Omental fat pad (tissue), 4 donors: ENCODE measurements around the gene ATP5ME. TPM values are rescaled to one million over a fixed set of nuclear protein-coding genes. Genes with fewer than 3 reads are reported as not detected.
"Not testable (repeated sequence)": the region's sequence is repeated elsewhere in the genome, so short reads cannot be mapped to it uniquely, and the experiment has no call there.

Source experiments
- ATAC-seq: fragments of 150-250 bp; one replicate; pipeline ENCODE4 v1.9.1; 2016; ENCODE audit warnings: mild to moderate bottlenecking, moderate library complexity; ENCODE audit not compliant: low FRiP score
- DNase-seq: peaks from one replicate; pipeline ENCODE4 v3.0.0-alpha.2; 2019; ENCODE audit warnings: low spot score
- CTCF ChIP-seq, 3 donors: fragments of 450-650 bp; IDR thresholded peaks; one replicate each; pipeline ENCODE4 v1.5.1; 2016 to 2017; ENCODE audit warnings: antibody characterized with exemption in 3 of 3, mild to moderate bottlenecking in 3 of 3, moderate library complexity in 2 of 3
- total RNA-seq, 4 donors: library from RNA; depleted of rRNA; stranded (reverse); fragments of >200 nt; gene quantifications; one replicate each; pipeline ENCODE4 v1.1.0, GENCODE V29; 2016

ATP5ME gene
- total RNA-seq, 4 donors from 2014 or later, result 54.3 to 147 (median 107) TPM

- no peak for DNase-seq
- no peak for ATAC-seq
- TF ChIP-seq CTCF (IDR thresholded peaks at IDR 0.05), result no peak
These were observed 3.6 kb upstream of the ATP5ME start for GRCh38 chr4:677431-678293.

- no peak for TF ChIP-seq CTCF (IDR thresholded peaks at IDR 0.05)
- ATAC-seq (no peak), DNase-seq (no peak)
These were observed 2.8 kb upstream of the ATP5ME start for GRCh38 chr4:676871-677235.

GRCh38 chr4:675980-676870 is 2.1 kb upstream of the ATP5ME start:
- no peak for TF ChIP-seq CTCF (IDR thresholded peaks at IDR 0.05)
- ATAC-seq (no peak), DNase-seq (no peak)

GRCh38 chr4:675036-675882 is 1.2 kb upstream of the ATP5ME start:
- no peak for ATAC-seq
- TF ChIP-seq CTCF (IDR thresholded peaks at IDR 0.05), result no peak
- DNase-seq, result no peak

- ATAC-seq (no peak), DNase-seq (no peak)
- TF ChIP-seq CTCF (IDR thresholded peaks at IDR 0.05), result no peak
These were observed 556 bp downstream of the ATP5ME start for GRCh38 chr4:673349-674091.

GRCh38 chr4:671769-672168 is 2.3 kb downstream of the ATP5ME start:
- DNase-seq (no peak), ATAC-seq (no peak)
- TF ChIP-seq CTCF (IDR thresholded peaks at IDR 0.05), result no peak

- DNase-seq, ATAC-seq: not testable (repeated sequence)
These were observed 4.1 kb downstream of the ATP5ME start for GRCh38 chr4:669806-670559.

GRCh38 chr4:668219-668618 is 5.9 kb downstream of the ATP5ME start:
- not testable (repeated sequence) for DNase-seq, ATAC-seq
